DND-41 (cell line): ENCODE measurements around the gene GMFB.

Experiments
- CTCF ChIP-seq: IDR thresholded peaks from 2 replicates; pipeline ENCODE4 v1.5.1; 2012; ENCODE audit warnings: borderline replicate concordance, low read length, moderate library complexity, mild to moderate bottlenecking; ENCODE audit not compliant: poor library complexity, severe bottlenecking; ENCODE audit errors: extremely low read depth
- EZH2 ChIP-seq: IDR thresholded peaks from 3 replicates; pipeline ENCODE4 v1.6.1; 2012; ENCODE audit warnings: borderline replicate concordance, low read depth, mild to moderate bottlenecking, moderate library complexity, low read length, inconsistent platforms; ENCODE audit not compliant: severe bottlenecking

- TF ChIP-seq CTCF (no peak), EZH2 (no peak)
Measured at GRCh38 chr14:54443981-54444380, 44.8 kb downstream of the GMFB start.
